Fibroblast of villous mesenchyme (primary cell): ENCODE results near the gene SMIM15. TPM values are rescaled to one million over a fixed set of nuclear protein-coding genes. Genes with fewer than 3 reads are reported as not detected.

Experiments
- DNase-seq: peaks from one replicate; pipeline ENCODE4 v3.0.0-alpha.2; 2010; ENCODE audit warnings: low read depth
- H3K4me3 ChIP-seq: 2 replicates; pipeline ENCODE4 v1.5.1; 2011; ENCODE audit warnings: low read depth, mild to moderate bottlenecking, low read length
- total RNA-seq: library from RNA; depleted of rRNA; stranded (reverse); fragments of >200 nt; gene quantifications from 2 replicates; pipeline ENCODE4 v1.2.3, GENCODE V29; 2012
- TF ChIP-seq, protein P1 (sequence below): IDR thresholded peaks from 2 replicates; pipeline ENCODE4 v1.5.1; 2012; ENCODE audit warnings: low read depth, mild to moderate bottlenecking, low read length; ENCODE audit not compliant: insufficient read depth

SMIM15 gene
- total RNA-seq, 1 donor: 39.3 TPM

- TF ChIP-seq, protein P1, sequence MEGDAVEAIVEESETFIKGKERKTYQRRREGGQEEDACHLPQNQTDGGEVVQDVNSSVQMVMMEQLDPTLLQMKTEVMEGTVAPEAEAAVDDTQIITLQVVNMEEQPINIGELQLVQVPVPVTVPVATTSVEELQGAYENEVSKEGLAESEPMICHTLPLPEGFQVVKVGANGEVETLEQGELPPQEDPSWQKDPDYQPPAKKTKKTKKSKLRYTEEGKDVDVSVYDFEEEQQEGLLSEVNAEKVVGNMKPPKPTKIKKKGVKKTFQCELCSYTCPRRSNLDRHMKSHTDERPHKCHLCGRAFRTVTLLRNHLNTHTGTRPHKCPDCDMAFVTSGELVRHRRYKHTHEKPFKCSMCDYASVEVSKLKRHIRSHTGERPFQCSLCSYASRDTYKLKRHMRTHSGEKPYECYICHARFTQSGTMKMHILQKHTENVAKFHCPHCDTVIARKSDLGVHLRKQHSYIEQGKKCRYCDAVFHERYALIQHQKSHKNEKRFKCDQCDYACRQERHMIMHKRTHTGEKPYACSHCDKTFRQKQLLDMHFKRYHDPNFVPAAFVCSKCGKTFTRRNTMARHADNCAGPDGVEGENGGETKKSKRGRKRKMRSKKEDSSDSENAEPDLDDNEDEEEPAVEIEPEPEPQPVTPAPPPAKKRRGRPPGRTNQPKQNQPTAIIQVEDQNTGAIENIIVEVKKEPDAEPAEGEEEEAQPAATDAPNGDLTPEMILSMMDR: no peak
- no peak for DNase-seq
- H3K4me3 ChIP-seq: no peak overlapping the region
These were observed 41.7 kb downstream of the SMIM15 start for GRCh38 chr5:61120534-61120933.

- no peak overlapping the region for H3K4me3 ChIP-seq
- no peak for DNase-seq
- TF ChIP-seq, protein P1: no peak
These were observed 43.2 kb downstream of the SMIM15 start for GRCh38 chr5:61119066-61119465.

GRCh38 chr5:61115968-61116367 lies 46.3 kb downstream of the SMIM15 start:
- no peak for DNase-seq
- TF ChIP-seq, protein P1: no peak
- H3K4me3 ChIP-seq: no peak overlapping the region

- no peak for DNase-seq
- TF ChIP-seq, protein P1: no peak
- no peak overlapping the region for H3K4me3 ChIP-seq
These were observed 47.8 kb downstream of the SMIM15 start for GRCh38 chr5:61114441-61114840.

Other genes starting within 250 kb of the SMIM15 start
- gene ERCC8, start 217.4 kb downstream of the SMIM15 start, total RNA-seq: 18.0 and 19.9 TPM in 2 replicates
- gene NDUFAF2, start 217.3 kb downstream of the SMIM15 start, total RNA-seq: 28.9 and 31.6 TPM in 2 replicates
- 9.0 and 16.4 TPM in 2 replicates for gene ZSWIM6, start 169.8 kb upstream of the SMIM15 start, total RNA-seq